OCI-LY3 (cell line): ENCODE data around the gene DDX11.

ENCODE experiments used
- CTCF ChIP-seq: fragments of 200-600, 300-600 bp; sonication (generic); IDR thresholded peaks from 2 replicates; pipeline ENCODE4 v1.5.1; 2014; ENCODE audit warnings: antibody characterized with exemption, low read length, low read depth
- EZH2phosphoT487 ChIP-seq: fragments of 200-600 bp; shearing (Covaris generic); IDR thresholded peaks from 2 replicates; pipeline ENCODE4 v1.6.1; 2018; ENCODE audit warnings: antibody characterized with exemption, mixed run types, low read depth

GRCh38 chr12:31118347-31119191, 44.9 kb downstream of the DDX11 start:
- TF ChIP-seq CTCF (no peak), EZH2phosphoT487 (no peak)
